Type B pancreatic cell (in vitro differentiated cells): ENCODE results near the gene UTS2R. TPM values are rescaled to one million over a fixed set of nuclear protein-coding genes. Genes with fewer than 3 reads are reported as not detected.

Experiments used
- DNase-seq: peaks from one replicate; pipeline ENCODE4 v3.0.0; 2021; ENCODE audit warnings: mixed read lengths; ENCODE audit not compliant: unreplicated experiment; ENCODE audit errors: extremely low spot score
- H3K27ac Mint-ChIP-seq: 2 replicates; pipeline ENCODE4 v1.8.0; 2021; ENCODE audit warnings: mild to moderate bottlenecking, mixed read lengths
- H3K27me3 Mint-ChIP-seq: 2 replicates; pipeline ENCODE4 v1.8.0; 2021; ENCODE audit warnings: mixed read lengths
- H3K36me3 Mint-ChIP-seq: 2 replicates; pipeline ENCODE4 v1.8.0; 2021; ENCODE audit warnings: mixed read lengths
- H3K4me1 Mint-ChIP-seq: one replicate; pipeline ENCODE4 v1.8.0; 2021; ENCODE audit warnings: mixed read lengths; ENCODE audit not compliant: unreplicated experiment
- H3K4me3 Mint-ChIP-seq: 2 replicates; pipeline ENCODE4 v1.8.0; 2021; ENCODE audit warnings: mild to moderate bottlenecking, mixed read lengths
- H3K9me3 Mint-ChIP-seq: 2 replicates; pipeline ENCODE4 v1.8.0; 2021; ENCODE audit warnings: mixed read lengths
- total RNA-seq: library from RNA; stranded (reverse); gene quantifications from 2 replicates; pipeline ENCODE4 v1.2.1, GENCODE V29; 2021; ENCODE audit warnings: low replicate concordance
- TF ChIP-seq, protein P1 (sequence below): fragments of 200-600 bp; sonication (generic); conservative IDR thresholded peaks from 2 replicates; pipeline ENCODE4 v1.5.0; 2021; ENCODE audit warnings: antibody characterized with exemption, mild to moderate bottlenecking

UTS2R gene
- total RNA-seq, 1 donor from 2014 or later = 0.97 TPM

DNA sequence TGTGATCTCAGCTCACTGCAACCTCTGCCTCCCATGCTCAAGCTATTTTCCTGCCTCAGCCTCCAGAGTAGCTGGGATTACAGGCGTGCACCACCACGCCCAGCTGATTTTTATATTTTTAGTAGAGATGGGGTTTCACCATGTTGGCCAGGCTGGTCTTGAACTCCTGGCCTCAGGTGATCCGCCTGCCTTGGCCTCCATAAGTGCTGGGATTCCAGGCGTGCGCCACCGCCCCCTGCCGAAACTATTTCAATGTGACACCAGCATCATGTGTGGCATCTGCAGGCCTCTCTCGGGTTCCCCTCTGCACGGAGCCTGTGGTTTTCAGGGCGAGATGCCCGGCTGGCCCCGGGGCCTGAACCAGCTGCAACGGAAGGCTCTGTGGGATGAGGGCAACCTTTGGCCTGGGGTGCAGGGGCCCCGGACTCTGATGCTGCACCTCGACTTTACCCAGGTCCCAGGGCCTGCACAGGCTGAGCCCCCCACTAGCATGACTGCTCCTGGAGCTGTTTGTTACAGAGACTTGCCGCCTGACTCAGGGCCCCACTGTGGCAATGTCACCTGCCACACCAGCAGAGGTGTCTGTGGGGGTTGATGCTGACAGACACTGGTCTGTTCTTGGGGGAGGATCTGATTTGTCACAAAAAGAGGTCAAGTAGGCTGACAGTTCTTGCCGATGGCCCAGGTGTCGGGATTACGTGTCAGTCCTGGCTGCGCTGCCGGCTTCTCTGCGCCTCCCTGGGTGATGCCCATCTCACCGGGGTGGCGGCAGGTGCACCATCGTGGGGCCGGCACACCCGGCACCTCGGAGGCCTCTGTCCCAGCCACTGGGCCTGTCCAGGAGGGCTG, 21.2 kb upstream of the UTS2R start:
- no peak for DNase-seq
- H3K9me3 Mint-ChIP-seq = no peaks in the 10 kb centered on the region
- TF ChIP-seq, protein P1, sequence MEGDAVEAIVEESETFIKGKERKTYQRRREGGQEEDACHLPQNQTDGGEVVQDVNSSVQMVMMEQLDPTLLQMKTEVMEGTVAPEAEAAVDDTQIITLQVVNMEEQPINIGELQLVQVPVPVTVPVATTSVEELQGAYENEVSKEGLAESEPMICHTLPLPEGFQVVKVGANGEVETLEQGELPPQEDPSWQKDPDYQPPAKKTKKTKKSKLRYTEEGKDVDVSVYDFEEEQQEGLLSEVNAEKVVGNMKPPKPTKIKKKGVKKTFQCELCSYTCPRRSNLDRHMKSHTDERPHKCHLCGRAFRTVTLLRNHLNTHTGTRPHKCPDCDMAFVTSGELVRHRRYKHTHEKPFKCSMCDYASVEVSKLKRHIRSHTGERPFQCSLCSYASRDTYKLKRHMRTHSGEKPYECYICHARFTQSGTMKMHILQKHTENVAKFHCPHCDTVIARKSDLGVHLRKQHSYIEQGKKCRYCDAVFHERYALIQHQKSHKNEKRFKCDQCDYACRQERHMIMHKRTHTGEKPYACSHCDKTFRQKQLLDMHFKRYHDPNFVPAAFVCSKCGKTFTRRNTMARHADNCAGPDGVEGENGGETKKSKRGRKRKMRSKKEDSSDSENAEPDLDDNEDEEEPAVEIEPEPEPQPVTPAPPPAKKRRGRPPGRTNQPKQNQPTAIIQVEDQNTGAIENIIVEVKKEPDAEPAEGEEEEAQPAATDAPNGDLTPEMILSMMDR = no peak
- no peak overlapping the region for H3K27ac Mint-ChIP-seq
- no peak overlapping the region for H3K4me3 Mint-ChIP-seq
- H3K27me3 Mint-ChIP-seq = peaks cover 3% of the 10 kb centered on the region
- no peaks in the 10 kb centered on the region for H3K36me3 Mint-ChIP-seq
- peaks cover 19% of the 10 kb centered on the region for H3K4me1 Mint-ChIP-seq

DNA sequence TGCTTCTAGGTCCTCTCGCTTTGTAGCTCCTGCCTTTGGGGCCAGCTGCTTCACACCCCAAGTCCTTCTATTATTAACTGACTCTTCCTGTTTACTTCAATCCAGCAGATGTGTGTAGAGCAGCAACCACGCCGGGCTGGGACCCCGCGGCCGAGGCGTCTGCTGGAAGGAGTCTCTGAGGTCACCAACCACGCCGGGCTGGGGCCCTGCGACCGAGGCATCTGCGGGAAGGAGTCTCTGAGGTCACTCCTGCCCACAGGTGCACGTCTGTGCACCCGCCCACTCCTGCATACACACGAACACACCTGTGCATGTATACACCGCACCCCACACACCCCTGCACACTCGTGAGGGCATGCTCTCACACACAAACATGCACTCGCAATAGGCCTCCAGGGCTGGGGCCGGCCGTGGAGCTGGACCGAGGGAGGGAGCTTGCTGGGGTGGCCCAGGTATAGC, 20.3 kb upstream of the UTS2R start:
- Mint-ChIP-seq H3K27me3 (peaks cover 3% of the 10 kb centered on the region), H3K9me3 (no peaks in the 10 kb centered on the region), H3K27ac (no peak overlapping the region), H3K36me3 (no peaks in the 10 kb centered on the region), H3K4me1 (peaks cover 18% of the 10 kb centered on the region), H3K4me3 (no peak overlapping the region)
- TF ChIP-seq, protein P1 = no peak
- no peak for DNase-seq

DNA sequence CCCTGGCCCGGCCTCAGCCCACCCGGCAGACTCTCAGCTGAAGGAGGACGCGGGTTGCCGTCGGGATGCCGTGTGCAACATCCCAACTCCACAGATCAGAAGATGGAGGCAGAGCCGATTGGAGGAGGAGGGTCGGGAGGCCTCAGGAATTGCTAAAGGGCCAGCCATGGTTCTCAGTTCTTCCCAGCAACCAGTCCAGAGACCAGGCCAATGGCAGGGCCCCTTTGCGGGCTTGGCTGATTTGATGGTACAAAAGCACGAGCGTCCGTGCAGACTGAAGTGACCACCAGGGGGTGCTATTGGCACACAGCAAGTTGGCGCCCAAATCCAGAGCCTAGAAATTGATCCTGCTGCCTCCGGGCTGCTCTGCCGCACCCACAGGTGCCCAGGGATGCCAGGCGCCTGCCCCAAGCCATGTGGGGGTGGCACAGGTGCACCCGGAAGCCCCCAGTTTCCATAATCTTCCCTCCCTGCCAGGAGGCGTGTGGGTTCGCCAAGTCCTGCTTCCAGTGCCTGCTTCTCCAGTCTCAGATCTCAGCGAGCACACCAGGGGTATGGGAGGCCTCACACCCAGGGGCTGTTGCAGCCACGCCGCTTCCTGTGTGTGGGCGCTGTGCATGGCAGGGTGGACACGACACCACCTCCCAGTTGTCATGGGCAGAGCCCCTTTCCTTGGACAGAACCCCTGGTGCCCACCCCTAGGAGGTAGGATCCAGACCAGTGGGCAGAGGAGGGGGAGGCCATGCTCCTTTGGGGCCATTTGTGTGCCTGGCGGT, 19.7 kb upstream of the UTS2R start:
- peak; percentile 89 for DNase-seq
- Mint-ChIP-seq H3K9me3 (no peaks in the 10 kb centered on the region), H3K36me3 (no peaks in the 10 kb centered on the region)

DNA sequence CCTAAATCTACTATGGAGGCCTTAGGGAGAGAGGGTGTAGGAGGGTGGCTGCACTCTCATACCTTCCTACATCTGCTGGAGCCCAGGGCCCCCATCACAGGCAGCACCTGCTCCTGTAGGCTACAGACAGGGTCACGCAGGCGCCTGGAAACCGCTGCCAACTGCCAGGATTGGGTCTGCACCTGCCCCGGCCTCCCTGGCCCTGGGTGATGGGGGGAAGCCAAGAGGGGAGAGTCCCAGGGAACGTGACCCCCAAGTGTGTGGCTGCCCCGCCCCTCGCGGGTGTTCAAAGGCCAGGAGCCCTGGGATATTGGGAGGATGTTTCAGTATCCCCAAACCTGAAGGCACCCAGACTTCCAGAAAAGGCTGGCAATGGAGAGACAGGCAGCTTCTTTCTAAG, 18.1 kb upstream of the UTS2R start:
- no peak for DNase-seq
- Mint-ChIP-seq H3K4me1 (peaks cover 17% of the 10 kb centered on the region), H3K27ac (no peak overlapping the region), H3K9me3 (no peaks in the 10 kb centered on the region), H3K36me3 (no peaks in the 10 kb centered on the region), H3K27me3 (peaks cover 5% of the 10 kb centered on the region), H3K4me3 (no peak overlapping the region)
- TF ChIP-seq, protein P1 = no peak

More for the DNA sequence above, 19.7 kb upstream of the UTS2R start:
- Mint-ChIP-seq H3K27ac (no peak overlapping the region), H3K27me3 (peaks cover 3% of the 10 kb centered on the region), H3K4me3 (no peak overlapping the region), H3K4me1 (peaks cover 14% of the 10 kb centered on the region)
- TF ChIP-seq, protein P1 = peak; percentile 98

DNA sequence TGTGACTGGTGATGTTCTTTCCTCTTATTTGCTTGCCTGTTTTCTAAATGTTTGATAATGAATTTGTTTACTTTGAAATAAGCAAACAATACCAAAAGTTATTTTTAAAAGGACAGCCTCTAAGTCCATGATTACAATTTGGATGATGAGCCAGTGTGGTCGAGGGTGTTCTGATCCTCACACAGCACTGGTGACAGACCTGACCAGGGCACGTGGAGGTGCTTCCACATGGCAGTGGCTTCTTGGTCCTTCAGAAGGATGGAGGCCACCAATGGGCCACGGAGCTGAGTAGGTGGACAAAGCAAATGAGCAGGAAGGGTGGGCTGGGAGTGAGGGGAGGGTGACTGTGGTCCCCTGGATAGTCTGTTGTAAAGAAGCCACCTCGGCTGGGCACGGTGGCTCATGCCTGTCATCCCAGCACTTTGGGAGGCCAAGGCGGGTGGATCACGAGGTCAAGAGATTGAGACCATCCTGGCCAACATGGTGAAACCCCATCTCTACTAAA, 16.7 kb upstream of the UTS2R start:
- no peaks in the 10 kb centered on the region for H3K36me3 Mint-ChIP-seq
- H3K27me3 Mint-ChIP-seq = peaks cover 6% of the 10 kb centered on the region
- TF ChIP-seq, protein P1 = no peak

More for the DNA sequence above, 16.7 kb upstream of the UTS2R start:
- Mint-ChIP-seq H3K4me1 (peaks cover 8% of the 10 kb centered on the region), H3K4me3 (no peak overlapping the region), H3K27ac (no peak overlapping the region), H3K9me3 (no peaks in the 10 kb centered on the region)
- no peak for DNase-seq
